ENCODE results near the gene KIN. TPM values are rescaled to one million over a fixed set of nuclear protein-coding genes. Genes with fewer than 3 reads are reported as not detected.

KIN gene
- polyA plus RNA-seq, 1 of the 3 experiments (the other 2 are of a cell fraction), result 3.2 TPM

GRCh38 chr10:7722927-7723529 is 64.8 kb downstream of the KIN start (continued):
- TF ChIP-seq REST (IDR thresholded peaks at IDR 0.05; ENCODE audit: low read depth, low read length), result no peak

- no peak overlapping the region for H2AFZ ChIP-seq (ENCODE audit: low read depth)
- no peaks in the 10 kb centered on the region for H3F3A ChIP-seq (replicated peaks; ENCODE audit: insufficient read depth)
- no peaks in the 10 kb centered on the region for H3K4me1 ChIP-seq (ENCODE audit: control insufficient read depth in 1 of 2, insufficient read depth in 2 of 2, low read depth in 1 of 2, low read length in 1 of 2)
- ChIA-PET CTCF (interaction anchor here (0.9 kb wide), 1 partner anchor 195 kb away, joined by 3 read pairs; no protein-coding TSS in a partner anchor), POLR2A (no interaction called here)
- H3K9me3 ChIP-seq, result no peaks in the 10 kb centered on the region
- TF ChIP-seq USF1 (IDR thresholded peaks at IDR 0.05; ENCODE audit: borderline replicate concordance, low read depth), result no peak
- no peak for TF ChIP-seq ZBTB33 (IDR thresholded peaks at IDR 0.05; ENCODE audit: borderline replicate concordance, low read depth)
- no peak for TF ChIP-seq TEAD4 (IDR thresholded peaks at IDR 0.05; ENCODE audit: borderline replicate concordance, insufficient read depth)
- TF ChIP-seq ELF1 (IDR thresholded peaks at IDR 0.05), result no peak
- no peak for TF ChIP-seq POLR2AphosphoS5 (IDR thresholded peaks at IDR 0.05; ENCODE audit: low read depth, low read length)
- TF ChIP-seq SMC3 (IDR thresholded peaks at IDR 0.05; ENCODE audit: low read depth, low read length), result no peak
- TF ChIP-seq REST (IDR thresholded peaks at IDR 0.05; ENCODE audit: low read depth, low read length), result no peak
- no peak for TF ChIP-seq MAX (IDR thresholded peaks at IDR 0.05; ENCODE audit: low read depth)
- TF ChIP-seq PBX3 (IDR thresholded peaks at IDR 0.05), result no peak
- TF ChIP-seq MEF2A (IDR thresholded peaks at IDR 0.05; ENCODE audit: borderline replicate concordance, low read depth), result no peak
- TF ChIP-seq FOSL2 (IDR thresholded peaks at IDR 0.05; ENCODE audit: borderline replicate concordance, low read depth), result no peak
- TF ChIP-seq RFX5 (IDR thresholded peaks at IDR 0.05; ENCODE audit: low read length), result no peak
- TF ChIP-seq YY1 (IDR thresholded peaks at IDR 0.05; ENCODE audit: low read depth), result no peak
- no peak for TF ChIP-seq RAD21 (IDR thresholded peaks at IDR 0.05; ENCODE audit: low read length)
- no peak overlapping the region for H3K4me3 ChIP-seq (ENCODE audit: low read depth in 2 of 2, low read length in 1 of 2)
- H3K27ac ChIP-seq (ENCODE audit: low read depth in 2 of 2, low read length in 1 of 2), result no peak overlapping the region
- WGBS (ENCODE audit: low lambda C conversion rate), result 48% methylated on average over 10 of the region's 10 CpGs
- no peaks in the 10 kb centered on the region for H3K79me2 ChIP-seq (ENCODE audit: insufficient read depth)
- H4K20me1 ChIP-seq (ENCODE audit: insufficient read depth), result no peaks in the 10 kb centered on the region
- DNase-seq, result no peak
- no peaks in the 10 kb centered on the region for H3K36me3 ChIP-seq (replicated peaks in 1 of 2; ENCODE audit: control insufficient read depth in 1 of 2, insufficient read depth in 2 of 2, low read length in 1 of 2)
- H3K27me3 ChIP-seq (ENCODE audit: insufficient read depth), result no peaks in the 10 kb centered on the region; the same call in 1 of the 2 replicates
- no peak overlapping the region for H3K9ac ChIP-seq
- no peak overlapping the region for H3K4me2 ChIP-seq
- H3K9me2 ChIP-seq, result no peaks in the 10 kb centered on the region
Measured at GRCh38 chr10:7720478-7720877, 67.3 kb downstream of the KIN start.

Data from SK-N-SH (cell line).